PFSK-1 (cell line): ENCODE data around the gene GABRP.

Experiments
- FOXP2 ChIP-seq: optimal IDR thresholded peaks from 2 replicates; pipeline ENCODE3; 2011; ENCODE audit warnings: borderline replicate concordance, control low read depth, inconsistent platforms; ENCODE audit not compliant: insufficient read depth; ENCODE audit errors: extremely low read length, extremely low read depth
- POLR2AphosphoS5 ChIP-seq: IDR thresholded peaks from 2 replicates; pipeline ENCODE4 v1.6.1; 2012; ENCODE audit warnings: low read depth, mild to moderate bottlenecking, control low read depth, low read length, moderate library complexity
- SIN3A ChIP-seq: IDR thresholded peaks from 2 replicates; pipeline ENCODE4 v1.6.1; 2012; ENCODE audit warnings: mild to moderate bottlenecking, low read length, moderate library complexity, borderline replicate concordance; ENCODE audit not compliant: insufficient read depth
- TAF1 ChIP-seq: IDR thresholded peaks from 2 replicates; pipeline ENCODE4 v1.6.1; 2012; ENCODE audit warnings: low read length, control low read depth, borderline replicate concordance; ENCODE audit not compliant: insufficient read depth
- TF ChIP-seq, protein P1 (sequence below), 2 experiments: IDR thresholded peaks; 2 replicates each; pipeline versions ENCODE4 v1.6.1 to v1.8.0; 2011 to 2012; ENCODE audit warnings: low read depth in 2 of 2, low read length in 2 of 2, control low read depth in 1 of 2, inconsistent platforms in 1 of 2, mild to moderate bottlenecking in 1 of 2, moderate library complexity in 1 of 2; ENCODE audit not compliant: insufficient read depth in 1 of 2

Gene GABRP

DNA sequence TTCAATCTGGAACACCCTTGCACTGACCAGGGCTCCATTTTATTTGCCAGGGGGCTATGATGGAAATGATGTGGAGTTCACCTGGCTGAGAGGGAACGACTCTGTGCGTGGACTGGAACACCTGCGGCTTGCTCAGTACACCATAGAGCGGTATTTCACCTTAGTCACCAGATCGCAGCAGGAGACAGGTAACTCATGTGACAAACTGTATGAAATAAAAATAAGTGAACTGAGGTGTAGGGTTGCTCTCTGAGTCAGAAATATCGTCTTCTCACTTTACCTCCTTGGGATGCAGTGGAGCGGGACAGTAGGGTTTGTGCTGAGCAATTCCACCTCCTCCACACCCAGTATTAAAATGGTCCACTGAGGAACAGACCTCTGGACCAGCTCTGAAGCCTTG lies 22.1 kb downstream of the GABRP start:
- TF ChIP-seq POLR2AphosphoS5 (no peak), SIN3A (no peak), FOXP2 (no peak), TAF1 (no peak)
- TF ChIP-seq, protein P1, sequence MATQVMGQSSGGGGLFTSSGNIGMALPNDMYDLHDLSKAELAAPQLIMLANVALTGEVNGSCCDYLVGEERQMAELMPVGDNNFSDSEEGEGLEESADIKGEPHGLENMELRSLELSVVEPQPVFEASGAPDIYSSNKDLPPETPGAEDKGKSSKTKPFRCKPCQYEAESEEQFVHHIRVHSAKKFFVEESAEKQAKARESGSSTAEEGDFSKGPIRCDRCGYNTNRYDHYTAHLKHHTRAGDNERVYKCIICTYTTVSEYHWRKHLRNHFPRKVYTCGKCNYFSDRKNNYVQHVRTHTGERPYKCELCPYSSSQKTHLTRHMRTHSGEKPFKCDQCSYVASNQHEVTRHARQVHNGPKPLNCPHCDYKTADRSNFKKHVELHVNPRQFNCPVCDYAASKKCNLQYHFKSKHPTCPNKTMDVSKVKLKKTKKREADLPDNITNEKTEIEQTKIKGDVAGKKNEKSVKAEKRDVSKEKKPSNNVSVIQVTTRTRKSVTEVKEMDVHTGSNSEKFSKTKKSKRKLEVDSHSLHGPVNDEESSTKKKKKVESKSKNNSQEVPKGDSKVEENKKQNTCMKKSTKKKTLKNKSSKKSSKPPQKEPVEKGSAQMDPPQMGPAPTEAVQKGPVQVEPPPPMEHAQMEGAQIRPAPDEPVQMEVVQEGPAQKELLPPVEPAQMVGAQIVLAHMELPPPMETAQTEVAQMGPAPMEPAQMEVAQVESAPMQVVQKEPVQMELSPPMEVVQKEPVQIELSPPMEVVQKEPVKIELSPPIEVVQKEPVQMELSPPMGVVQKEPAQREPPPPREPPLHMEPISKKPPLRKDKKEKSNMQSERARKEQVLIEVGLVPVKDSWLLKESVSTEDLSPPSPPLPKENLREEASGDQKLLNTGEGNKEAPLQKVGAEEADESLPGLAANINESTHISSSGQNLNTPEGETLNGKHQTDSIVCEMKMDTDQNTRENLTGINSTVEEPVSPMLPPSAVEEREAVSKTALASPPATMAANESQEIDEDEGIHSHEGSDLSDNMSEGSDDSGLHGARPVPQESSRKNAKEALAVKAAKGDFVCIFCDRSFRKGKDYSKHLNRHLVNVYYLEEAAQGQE (IDR thresholded peaks at IDR 0.05; ENCODE audit: insufficient read depth in 1 of 2, low read depth in 2 of 2, low read length in 2 of 2), result no peak

DNA sequence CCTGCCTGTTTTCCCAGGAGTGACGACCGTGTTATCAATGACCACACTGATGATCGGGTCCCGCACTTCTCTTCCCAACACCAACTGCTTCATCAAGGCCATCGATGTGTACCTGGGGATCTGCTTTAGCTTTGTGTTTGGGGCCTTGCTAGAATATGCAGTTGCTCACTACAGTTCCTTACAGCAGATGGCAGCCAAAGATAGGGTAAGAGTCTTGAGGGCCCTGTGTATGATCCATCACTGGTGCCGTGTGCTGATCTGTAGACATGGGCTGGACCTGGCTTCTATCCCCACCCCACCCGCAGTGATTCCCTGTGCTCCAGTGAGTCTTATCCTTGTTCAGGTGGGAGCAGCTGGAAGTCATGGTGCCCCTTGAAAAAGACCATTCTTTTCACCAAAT lies 26.0 kb downstream of the GABRP start:
- no peak for TF ChIP-seq POLR2AphosphoS5
- no peak for TF ChIP-seq SIN3A
- TF ChIP-seq, protein P1 (IDR thresholded peaks at IDR 0.05; ENCODE audit: insufficient read depth in 1 of 2, low read depth in 2 of 2, low read length in 2 of 2), result no peak
- no peak for TF ChIP-seq FOXP2
- no peak for TF ChIP-seq TAF1

DNA sequence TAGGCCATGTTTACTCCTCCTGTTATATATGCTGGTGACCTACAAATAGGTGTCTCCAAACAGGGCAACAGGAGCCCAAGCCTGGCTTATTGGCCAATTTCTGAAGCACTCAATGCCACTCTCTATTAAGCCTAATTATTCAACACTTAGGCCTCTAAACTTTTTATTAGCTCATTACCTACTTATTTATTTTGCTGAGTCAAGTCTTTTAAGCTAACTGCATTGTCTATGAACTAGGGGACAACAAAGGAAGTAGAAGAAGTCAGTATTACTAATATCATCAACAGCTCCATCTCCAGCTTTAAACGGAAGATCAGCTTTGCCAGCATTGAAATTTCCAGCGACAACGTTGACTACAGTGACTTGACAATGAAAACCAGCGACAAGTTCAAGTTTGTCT lies 28.2 kb downstream of the GABRP start:
- TF ChIP-seq FOXP2 (no peak), TAF1 (no peak), POLR2AphosphoS5 (no peak), SIN3A (no peak)
- TF ChIP-seq, protein P1 (IDR thresholded peaks at IDR 0.05; ENCODE audit: insufficient read depth in 1 of 2, low read depth in 2 of 2, low read length in 2 of 2), result no peak

DNA sequence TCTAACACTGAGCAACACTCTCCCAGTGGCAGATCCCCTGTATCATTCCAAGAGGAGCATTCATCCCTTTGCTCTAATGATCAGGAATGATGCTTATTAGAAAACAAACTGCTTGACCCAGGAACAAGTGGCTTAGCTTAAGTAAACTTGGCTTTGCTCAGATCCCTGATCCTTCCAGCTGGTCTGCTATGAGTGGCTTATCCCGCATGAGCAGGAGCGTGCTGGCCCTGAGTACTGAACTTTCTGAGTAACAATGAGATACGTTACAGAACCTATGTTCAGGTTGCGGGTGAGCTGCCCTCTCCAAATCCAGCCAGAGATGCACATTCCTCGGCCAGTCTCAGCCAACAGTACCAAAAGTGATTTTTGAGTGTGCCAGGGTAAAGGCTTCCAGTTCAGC lies 29.7 kb downstream of the GABRP start:
- TF ChIP-seq SIN3A (no peak), POLR2AphosphoS5 (no peak), TAF1 (no peak), FOXP2 (no peak)

DNA sequence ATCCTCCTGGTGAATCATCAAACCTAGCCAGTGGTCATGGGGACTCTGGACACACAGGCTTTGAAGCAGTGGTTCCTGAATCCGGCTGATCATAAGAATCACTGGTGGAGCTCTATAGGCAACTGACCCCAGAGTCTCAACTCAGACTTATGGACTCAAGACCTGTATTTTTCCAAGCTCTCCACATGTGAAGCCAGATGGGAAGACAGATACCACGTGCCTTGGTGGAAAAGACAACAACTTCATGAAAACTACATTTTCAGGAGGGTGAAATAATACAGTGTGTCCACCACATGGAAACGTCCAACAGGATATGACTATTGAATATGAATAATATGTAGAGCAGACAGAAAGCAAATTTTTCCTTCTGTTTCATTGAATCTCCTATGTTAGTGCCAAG lies 33.7 kb downstream of the GABRP start:
- no peak for TF ChIP-seq SIN3A
- no peak for TF ChIP-seq FOXP2
- no peak for TF ChIP-seq POLR2AphosphoS5
- TF ChIP-seq, protein P1 (IDR thresholded peaks at IDR 0.05; ENCODE audit: insufficient read depth in 1 of 2, low read depth in 2 of 2, low read length in 2 of 2), result no peak
- no peak for TF ChIP-seq TAF1
